PC-3 (cell line): Measurements from ENCODE around the gene ZNF80. TPM values are rescaled to one million over a fixed set of nuclear protein-coding genes. Genes with fewer than 3 reads are reported as not detected.
A peak's percentile ranks its signal among the peaks of the same experiment; 100 is the strongest.
"Not testable (repeated sequence)": the region's sequence is repeated elsewhere in the genome, so short reads cannot be mapped to it uniquely, and the experiment has no call there.

ENCODE experiments used
- ATAC-seq: fragments of 200-7000 bp; cut with Tn5 transposase; 2 replicates; pipeline ENCODE4 v1.9.1; 2020; ENCODE audit warnings: mild to moderate bottlenecking, moderate library complexity
- Bru-seq: library from RNA; stranded (reverse); fragments of 400-500 nt; gene quantifications from one replicate; lab custom pipeline; 2021; lab: Mats Ljungman, UMichigan
- BruChase-seq, 2 experiments: library from RNA; stranded (reverse); fragments of 400-500 nt; gene quantifications; one replicate each; lab custom pipeline; 2021; lab: Mats Ljungman, UMichigan
- BruUV-seq: library from RNA; stranded (reverse); fragments of 400-500 nt; replicated peaks from 2 replicates; lab custom pipeline; 2021; lab: Mats Ljungman, UMichigan
- CTCF ChIA-PET: fragments of 300-600 bp; sonication (Branson Sonifier 250); formaldehyde crosslinking; loops from one replicate; lab custom pipeline; 2022; ENCODE audit warnings: antibody characterized with exemption; lab: Charles Lee
- POLR2A ChIA-PET: fragments of 300-600 bp; sonication (Branson Sonifier 250); formaldehyde crosslinking; loops from one replicate; lab custom pipeline; 2022; ENCODE audit warnings: antibody characterized with exemption; ENCODE audit not compliant: unreplicated experiment; lab: Charles Lee
- DNase-seq: peaks from one replicate; pipeline ENCODE4 v3.0.0-alpha.2; 2015
- H2AFZ ChIP-seq: fragments of 300-600 bp; sonication (generic); 2 replicates; pipeline ENCODE4 v1.6.0; 2016; ENCODE audit warnings: antibody characterized with exemption, low read length
- H3F3A ChIP-seq: fragments of 300-600 bp; sonication (generic); one replicate; pipeline ENCODE4 v1.6.0; 2017; ENCODE audit warnings: antibody characterized with exemption, low read length, control low read depth, mild to moderate bottlenecking; ENCODE audit not compliant: unreplicated experiment
- H3K27ac ChIP-seq: fragments of 300-600 bp; sonication (generic); 2 replicates; pipeline ENCODE4 v1.5.1; 2016; ENCODE audit warnings: mild to moderate bottlenecking, low read length
- H3K27me3 ChIP-seq: fragments of 300-600 bp; sonication (generic); 2 replicates; pipeline ENCODE4 v1.6.1; 2016; ENCODE audit warnings: low read length, mixed read lengths
- H3K36me3 ChIP-seq: fragments of 300-600 bp; sonication (generic); 2 replicates; pipeline ENCODE4 v1.6.1; 2016; ENCODE audit warnings: low read depth, mixed run types, low read length, mixed read lengths
- H3K4me1 ChIP-seq: fragments of 300-600 bp; sonication (generic); 2 replicates; pipeline ENCODE4 v1.5.1; 2016; ENCODE audit warnings: low read length; ENCODE audit not compliant: insufficient read depth
- H3K4me2 ChIP-seq: fragments of 300-600 bp; sonication (generic); 2 replicates; pipeline ENCODE4 v1.6.0; 2016; ENCODE audit warnings: low read length
- H3K4me3 ChIP-seq: fragments of 300-600 bp; sonication (generic); 2 replicates; pipeline ENCODE4 v1.5.1; 2016; ENCODE audit warnings: mild to moderate bottlenecking, low read length, mixed read lengths
- H3K79me2 ChIP-seq: fragments of 300-600 bp; sonication (generic); 2 replicates; pipeline ENCODE4 v1.6.1; 2017; ENCODE audit warnings: low read length, mixed read lengths
- H3K9ac ChIP-seq: fragments of 300-600 bp; sonication (generic); 2 replicates; pipeline ENCODE4 v1.6.0; 2016; ENCODE audit warnings: mild to moderate bottlenecking, low read length
- H3K9me2 ChIP-seq: fragments of 300-600 bp; sonication (generic); replicated peaks from 2 replicates; pipeline ENCODE4 v1.6.1; 2016; ENCODE audit warnings: mixed run types, low read length, mixed read lengths
- H3K9me3 ChIP-seq: fragments of 300-600 bp; sonication (generic); 2 replicates; pipeline ENCODE4 v1.6.1; 2016; ENCODE audit warnings: low read length, mixed read lengths
- H4K20me1 ChIP-seq: fragments of 300-600 bp; sonication (generic); 2 replicates; pipeline ENCODE4 v1.6.1; 2016; ENCODE audit warnings: low read length, mixed read lengths
- EZH2 ChIP-seq: fragments of 300-600 bp; sonication (generic); IDR thresholded peaks from one replicate; pipeline ENCODE4 v1.6.1; 2017; ENCODE audit warnings: antibody characterized with exemption, mild to moderate bottlenecking, low read length; ENCODE audit not compliant: unreplicated experiment
- EZH2phosphoT487 ChIP-seq: fragments of 300-600 bp; sonication (generic); IDR thresholded peaks from 2 replicates; pipeline ENCODE4 v1.6.1; 2018; ENCODE audit warnings: mild to moderate bottlenecking, antibody characterized with exemption, low read length, borderline replicate concordance
- intact Hi-C: fragments of 100-400 bp; cut with micrococcal nuclease; formaldehyde crosslinking; loops from 2 replicates; pipeline ENCODE4 v1.9.0; 2023
- long read RNA-seq: library from polyadenylated mRNA; unstranded; transcript quantifications from one replicate; pipeline ENCODE4 v2.0.0, GENCODE V29; 2021; ENCODE audit not compliant: unreplicated experiment
- total RNA-seq: library from RNA; depleted of rRNA; stranded (reverse); fragments of >200 nt; gene quantifications from 2 replicates; pipeline ENCODE4 v1.2.3, GENCODE V29; 2014; rRNA removed
- TF ChIP-seq, protein P1 (sequence below): fragments of 300-600 bp; sonication (generic); conservative IDR thresholded peaks from 2 replicates; pipeline ENCODE4 v1.5.1; 2017; ENCODE audit warnings: antibody characterized with exemption, low read depth, mild to moderate bottlenecking, low read length

ZNF80 gene
- total RNA-seq: not detected in 2 replicates
- Bru-seq, nascent RNA: not detected
- BruChase-seq, experiment 1, labeled RNA remaining after a 6-hour chase: percentile 14 among the genes with signal in this experiment
- percentile 13 among the genes with signal in this experiment for BruChase-seq, experiment 2, labeled RNA remaining after a 2-hour chase
- long read RNA-seq: 0 reads

DNA sequence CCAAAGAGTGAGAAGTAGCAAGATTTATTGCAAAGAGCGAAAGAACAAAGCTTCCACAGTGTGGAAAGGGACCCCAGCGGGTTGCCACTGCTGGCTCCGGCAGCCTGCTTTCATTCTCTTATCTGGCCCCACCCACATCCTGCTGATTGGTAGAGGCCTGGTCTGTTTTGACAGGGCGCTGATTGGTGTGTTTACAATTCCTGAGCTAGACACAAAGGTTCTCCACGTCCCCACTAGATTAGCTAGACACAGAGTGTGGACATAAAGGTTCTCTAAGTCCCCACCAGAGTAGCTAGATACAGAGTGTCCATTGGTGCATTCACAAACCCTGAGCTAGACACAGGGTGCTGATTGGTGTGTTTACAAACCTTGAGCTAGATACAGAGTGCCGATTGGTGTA lies at the start of gene ZNF80:
Gene ZNF80, minus strand, starts transcription at position 101 of the 400 bp plus-strand sequence. CDS start 504 bp downstream, outside the sequence.
- H3K4me1 ChIP-seq, H3K79me2 ChIP-seq, intact Hi-C loops, H3K27ac ChIP-seq, BruUV-seq, CTCF ChIA-PET, H3K36me3 ChIP-seq, DNase-seq, H2AFZ ChIP-seq, H3K9me2 ChIP-seq, H3K9ac ChIP-seq, H3K4me3 ChIP-seq, H3F3A ChIP-seq, H3K4me2 ChIP-seq, H4K20me1 ChIP-seq, H3K9me3 ChIP-seq, ATAC-seq, POLR2A ChIA-PET: not testable (repeated sequence)
- peaks cover 37% of the 10 kb centered on the region for H3K27me3 ChIP-seq

DNA sequence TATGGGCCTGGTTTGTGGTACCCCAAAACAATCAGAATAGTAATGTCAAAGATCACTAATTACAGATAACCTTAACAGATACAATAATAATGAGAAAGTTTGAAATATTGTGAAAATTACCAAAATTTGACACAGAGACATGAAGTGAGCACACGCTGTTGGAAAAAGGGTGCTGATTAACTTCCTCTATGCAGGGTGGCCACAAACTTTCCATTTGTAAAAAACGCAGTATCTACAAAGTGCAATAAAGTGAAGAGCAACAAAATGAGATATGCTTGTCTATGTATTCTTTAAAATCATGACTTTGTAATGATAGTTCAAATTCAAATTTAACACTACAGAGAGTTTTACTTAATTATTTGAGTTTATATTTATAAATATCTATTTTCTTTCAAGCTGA lies 48.9 kb upstream of the ZNF80 start:
- H3K9me2 ChIP-seq: no peaks in the 10 kb centered on the region
- H3K36me3 ChIP-seq: no peaks in the 10 kb centered on the region; the same call in 1 of the 2 replicates
- 0 out of 2 replicates have a peak, but pooled peaks cover 3% of the 10 kb centered on the region for H3K27me3 ChIP-seq
- ATAC-seq (no peak), DNase-seq (no peak)
- no TSS peak for BruUV-seq
- intact Hi-C loops: no loop called here
- no peak overlapping the region for H3K9ac ChIP-seq
- no peak overlapping the region for H3K4me3 ChIP-seq
- no peak overlapping the region for H3K27ac ChIP-seq
- no peaks in the 10 kb centered on the region for H3K79me2 ChIP-seq
- no peak overlapping the region for H2AFZ ChIP-seq
- ChIA-PET CTCF (no interaction called here), POLR2A (no interaction called here)
- H3F3A ChIP-seq: no peaks in the 10 kb centered on the region
- no peak for TF ChIP-seq EZH2phosphoT487
- TF ChIP-seq, protein P1, sequence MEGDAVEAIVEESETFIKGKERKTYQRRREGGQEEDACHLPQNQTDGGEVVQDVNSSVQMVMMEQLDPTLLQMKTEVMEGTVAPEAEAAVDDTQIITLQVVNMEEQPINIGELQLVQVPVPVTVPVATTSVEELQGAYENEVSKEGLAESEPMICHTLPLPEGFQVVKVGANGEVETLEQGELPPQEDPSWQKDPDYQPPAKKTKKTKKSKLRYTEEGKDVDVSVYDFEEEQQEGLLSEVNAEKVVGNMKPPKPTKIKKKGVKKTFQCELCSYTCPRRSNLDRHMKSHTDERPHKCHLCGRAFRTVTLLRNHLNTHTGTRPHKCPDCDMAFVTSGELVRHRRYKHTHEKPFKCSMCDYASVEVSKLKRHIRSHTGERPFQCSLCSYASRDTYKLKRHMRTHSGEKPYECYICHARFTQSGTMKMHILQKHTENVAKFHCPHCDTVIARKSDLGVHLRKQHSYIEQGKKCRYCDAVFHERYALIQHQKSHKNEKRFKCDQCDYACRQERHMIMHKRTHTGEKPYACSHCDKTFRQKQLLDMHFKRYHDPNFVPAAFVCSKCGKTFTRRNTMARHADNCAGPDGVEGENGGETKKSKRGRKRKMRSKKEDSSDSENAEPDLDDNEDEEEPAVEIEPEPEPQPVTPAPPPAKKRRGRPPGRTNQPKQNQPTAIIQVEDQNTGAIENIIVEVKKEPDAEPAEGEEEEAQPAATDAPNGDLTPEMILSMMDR: no peak
- no peak for TF ChIP-seq EZH2
- H4K20me1 ChIP-seq: no peaks in the 10 kb centered on the region
- H3K4me2 ChIP-seq: no peak overlapping the region
- no peaks in the 10 kb centered on the region for H3K9me3 ChIP-seq
- no peaks in the 10 kb centered on the region for H3K4me1 ChIP-seq

DNA sequence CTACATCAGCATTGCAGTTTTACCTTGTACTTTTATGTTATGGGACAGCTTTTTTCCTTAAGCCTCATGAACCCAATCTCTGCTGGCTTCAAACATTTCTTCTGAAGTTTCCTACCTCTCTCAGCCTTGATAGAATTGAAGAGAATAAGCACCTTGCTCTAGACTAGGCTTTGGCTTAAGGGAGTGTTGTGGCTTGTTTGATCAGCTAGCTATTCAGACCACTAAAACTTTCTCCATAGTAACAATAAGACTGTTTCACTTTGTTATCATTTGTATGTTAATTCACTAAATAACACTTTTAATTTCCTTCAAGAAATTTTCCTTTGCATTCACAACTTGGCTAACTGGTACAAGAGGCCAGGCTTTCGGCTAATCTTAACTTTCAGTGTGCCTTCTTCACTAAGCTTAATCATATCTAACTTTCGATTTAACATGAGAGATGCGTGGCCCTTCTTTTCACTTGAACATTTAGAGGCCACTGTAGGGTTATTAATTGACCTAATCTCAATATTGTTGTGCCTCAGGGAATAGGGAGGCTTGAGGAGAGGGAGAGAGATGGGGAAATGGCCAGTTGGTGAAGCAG lies 48.4 kb upstream of the ZNF80 start:
- Histone ChIP-seq H3K27me3 (0 out of 2 replicates have a peak, but pooled peaks cover 3% of the 10 kb centered on the region), H3K9ac (no peak overlapping the region)
- POLR2A ChIA-PET: no interaction called here

More for the DNA sequence above, 48.4 kb upstream of the ZNF80 start:
- H3K4me3 ChIP-seq: no peak overlapping the region
- no peak overlapping the region for H3K27ac ChIP-seq
- H3K79me2 ChIP-seq: no peaks in the 10 kb centered on the region
- H2AFZ ChIP-seq: no peak overlapping the region
- CTCF ChIA-PET: no interaction called here
- no peaks in the 10 kb centered on the region for H3F3A ChIP-seq
- no peaks in the 10 kb centered on the region for H4K20me1 ChIP-seq
- H3K9me3 ChIP-seq: no peaks in the 10 kb centered on the region
- no TSS peak for BruUV-seq
- DNase-seq: no peak
- H3K4me1 ChIP-seq: no peaks in the 10 kb centered on the region
- intact Hi-C loops: no loop called here
- no peaks in the 10 kb centered on the region for H3K36me3 ChIP-seq
- ATAC-seq: no peak
- TF ChIP-seq EZH2phosphoT487 (no peak), EZH2 (no peak)
- TF ChIP-seq, protein P1: no peak
- H3K9me2 ChIP-seq: no peaks in the 10 kb centered on the region
- H3K4me2 ChIP-seq: no peak overlapping the region
